ENCODE results near the gene DDX59.

Gene DDX59

DNA sequence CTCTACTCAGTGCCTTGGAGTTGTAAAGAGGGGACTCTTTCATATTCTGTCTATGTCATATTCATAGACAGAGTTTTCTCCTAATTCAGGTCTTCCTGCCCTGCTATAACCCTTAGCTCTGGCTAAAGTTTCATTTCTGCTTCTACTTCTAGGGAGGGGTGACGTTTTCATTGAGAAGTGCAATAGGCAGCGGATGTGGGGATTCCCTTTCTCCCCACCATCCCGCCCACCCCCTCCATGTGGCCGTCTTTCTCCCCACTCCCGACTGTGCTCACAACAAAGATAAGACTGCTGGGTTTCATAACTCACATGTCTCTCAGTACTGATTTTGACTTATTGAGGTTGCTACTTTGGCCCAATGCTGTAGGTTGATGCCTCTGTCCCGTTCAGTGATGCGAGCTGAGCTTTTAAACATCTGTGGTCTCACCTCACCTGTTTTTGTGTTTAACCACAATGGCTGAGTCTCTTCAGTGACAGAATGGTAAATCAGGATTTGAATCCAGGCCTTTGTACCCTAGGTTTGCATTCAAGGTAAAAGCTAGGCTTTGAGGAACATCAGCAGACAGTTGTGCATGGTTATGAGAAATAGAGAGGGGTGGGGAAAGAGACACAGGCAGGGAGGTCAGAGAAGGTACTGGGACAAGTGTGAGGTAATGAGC is 41.4 kb downstream of the DDX59 start:
- no peak for FAIRE-seq

DNA sequence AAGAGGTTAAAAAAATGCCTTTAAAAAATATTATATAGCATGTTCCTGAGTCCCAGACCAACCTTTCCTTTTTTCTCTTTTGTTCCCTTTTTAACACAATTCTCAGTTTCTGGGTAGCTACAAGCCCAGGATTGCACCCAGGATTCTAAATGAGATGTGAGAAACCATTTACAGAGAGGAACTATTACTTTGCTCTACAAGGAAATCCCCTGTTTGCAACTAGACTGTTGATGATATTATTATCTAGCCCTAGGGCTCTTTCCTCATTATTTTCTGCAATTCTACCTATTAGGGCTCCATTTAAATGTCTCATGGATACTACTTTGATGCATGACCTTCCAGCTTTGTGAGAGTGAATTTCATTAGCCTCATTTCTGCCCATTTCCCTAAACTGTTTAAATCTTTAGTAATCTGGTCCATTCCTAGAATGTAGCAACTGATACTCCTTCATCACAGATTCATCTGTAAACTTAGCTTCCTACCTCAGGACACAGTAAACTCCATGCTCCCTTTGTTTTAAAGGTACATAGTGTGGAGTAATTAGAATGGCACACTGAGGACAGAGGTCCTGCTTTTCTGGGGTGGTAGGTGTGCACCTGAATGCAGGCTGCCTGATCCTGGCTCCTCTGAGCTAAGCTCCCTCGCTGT is 42.0 kb downstream of the DDX59 start:
- no peak for FAIRE-seq

DNA sequence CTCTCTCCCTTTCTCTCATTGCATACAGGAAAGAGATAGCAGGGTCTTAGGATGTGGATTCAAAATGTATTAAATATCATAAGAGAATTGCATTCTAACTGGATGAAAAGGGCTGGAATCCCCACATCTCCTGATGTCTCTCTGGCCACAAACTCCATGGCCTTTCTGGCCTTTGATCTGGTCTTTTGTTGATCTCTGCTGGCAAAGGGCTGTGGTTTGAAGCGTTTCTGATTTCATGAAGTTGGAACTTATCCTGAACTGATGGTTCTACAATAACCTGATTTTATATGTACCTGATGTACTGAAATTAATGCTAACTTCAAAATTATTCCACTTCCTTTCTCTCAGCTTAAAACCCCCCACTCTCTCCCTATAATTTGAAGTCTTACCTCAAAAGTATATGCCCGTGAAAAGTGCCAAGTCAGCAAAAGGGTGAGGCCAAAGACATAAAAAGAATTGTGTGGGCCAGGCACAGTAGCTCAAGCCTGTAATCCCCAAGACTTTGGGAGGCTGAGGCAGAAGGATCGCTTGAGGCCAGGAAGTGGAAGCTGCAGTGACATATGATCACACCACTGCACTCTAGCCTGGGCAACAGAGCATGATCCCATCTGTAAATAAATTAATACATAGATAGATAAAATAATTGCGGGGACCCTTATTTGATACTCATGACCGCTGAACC is 42.7 kb downstream of the DDX59 start:
- FAIRE-seq, result no peak

DNA sequence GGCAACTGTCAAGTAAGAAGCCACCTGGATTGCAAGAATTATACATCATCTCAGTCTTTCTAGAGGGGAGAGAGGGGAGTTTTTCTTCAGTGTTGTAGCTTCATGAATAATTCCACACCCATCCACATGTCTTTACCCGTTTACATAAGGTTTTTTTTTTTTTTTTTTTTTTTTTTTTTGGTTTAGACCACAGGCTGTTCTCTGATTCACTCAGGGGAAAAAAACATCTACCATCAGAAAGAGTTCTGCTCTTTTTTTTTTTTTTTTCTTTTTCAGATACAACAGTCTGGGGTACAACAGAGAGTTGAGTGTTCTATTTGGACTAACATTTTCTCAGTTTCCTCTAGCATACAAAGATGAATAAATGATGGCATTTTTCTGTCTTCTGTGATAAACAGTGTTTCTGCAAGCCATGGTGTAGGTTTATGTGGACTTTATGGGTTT is 44.3 kb downstream of the DDX59 start:
- FAIRE-seq, result no peak

DNA sequence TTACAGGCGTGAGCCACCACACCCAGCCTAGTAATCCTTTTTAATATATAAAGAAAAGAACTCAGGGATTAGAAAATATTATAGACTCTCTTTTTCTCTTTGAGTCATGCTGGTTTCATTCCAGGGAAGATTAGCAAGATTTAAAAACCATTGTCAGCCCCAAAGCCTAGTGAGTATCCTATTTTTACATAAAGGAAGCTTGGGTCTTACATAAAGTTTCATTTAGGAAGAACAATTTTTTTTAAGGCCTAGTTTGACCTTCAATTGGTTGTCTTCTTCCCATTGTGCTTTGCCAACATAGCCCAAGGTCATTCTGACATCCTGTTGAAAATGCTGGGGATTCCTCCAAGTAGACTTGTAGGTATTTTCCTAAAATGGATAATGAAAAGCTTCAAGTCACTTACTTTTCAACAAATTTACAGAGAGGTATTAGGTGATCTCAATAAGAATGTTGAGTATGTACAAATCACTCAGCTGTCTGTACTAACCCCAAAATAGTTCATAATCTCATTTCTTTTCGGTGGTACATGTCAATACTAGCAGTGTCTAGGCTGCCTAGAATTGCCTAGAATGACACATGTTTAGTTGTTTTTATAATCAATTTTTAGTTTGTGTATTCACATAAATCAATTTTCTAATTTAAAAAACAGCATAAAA is 44.9 kb downstream of the DDX59 start:
- no peak for FAIRE-seq

DNA sequence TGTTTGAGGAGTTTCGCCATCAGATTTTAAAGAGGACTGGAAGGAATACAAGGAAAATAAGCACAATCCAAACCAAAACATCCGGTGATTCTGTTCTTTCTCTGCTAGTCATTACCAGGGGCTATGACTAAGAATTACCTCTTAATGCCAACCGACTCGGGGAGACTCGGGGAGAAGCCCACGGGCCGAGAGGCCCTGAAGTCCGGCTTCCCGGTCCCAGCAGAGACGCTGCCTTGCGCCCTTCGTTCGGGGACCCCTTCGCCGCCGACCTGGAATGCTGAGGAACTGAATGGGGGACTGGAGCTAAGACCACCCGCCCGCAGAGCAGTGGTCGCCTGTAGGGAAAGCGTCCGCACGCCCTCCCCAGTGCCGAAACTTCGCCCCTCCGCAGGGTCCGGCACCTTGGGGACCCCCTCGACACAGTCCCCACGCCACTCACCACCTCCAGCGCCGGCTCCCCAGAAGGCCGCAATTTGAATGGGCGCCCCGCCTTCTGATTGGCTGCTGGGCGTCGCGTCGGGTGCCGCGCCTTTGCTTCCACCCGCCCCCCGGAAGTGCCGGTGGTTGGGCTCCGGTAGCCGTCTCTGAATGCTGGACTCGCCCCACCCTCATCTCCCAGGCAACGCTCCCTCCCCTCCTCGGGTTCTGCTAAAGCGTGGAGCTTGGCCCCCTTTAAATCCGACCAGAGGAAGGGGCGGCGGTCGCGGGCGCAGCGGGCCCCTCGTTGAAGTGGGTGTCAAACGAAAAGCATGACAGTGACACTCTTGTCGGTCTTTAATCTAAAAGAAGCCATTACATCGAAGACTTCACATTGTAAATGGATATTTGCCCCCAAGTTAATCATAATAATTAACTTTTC is 49.2 kb downstream of the DDX59 start, which contains the start of gene KIF14:
Gene KIF14 (minus strand): TSS at position 479 of the 859 bp plus-strand sequence. CDS start 2,028 bp downstream, outside the sequence.
- FAIRE-seq, result peak; percentile 88

DNA sequence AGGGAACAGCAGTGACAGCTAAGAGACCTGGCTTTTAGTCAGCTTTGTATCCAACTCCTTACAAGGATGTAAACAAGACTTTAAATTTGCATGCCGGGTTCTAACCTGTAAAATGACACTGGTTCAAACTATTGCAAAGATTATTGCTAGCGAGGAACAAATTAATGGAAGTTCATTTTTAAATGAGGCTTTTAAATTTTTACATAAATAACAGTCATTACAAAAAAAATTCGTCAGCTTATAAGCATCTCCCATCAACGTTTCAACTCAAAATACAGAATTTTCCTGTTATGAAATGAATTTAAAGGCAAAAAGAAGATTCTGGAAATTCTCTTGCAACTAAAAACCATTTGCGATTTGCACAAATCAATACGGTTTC is 49.8 kb downstream of the DDX59 start:
- no peak for FAIRE-seq

DNA sequence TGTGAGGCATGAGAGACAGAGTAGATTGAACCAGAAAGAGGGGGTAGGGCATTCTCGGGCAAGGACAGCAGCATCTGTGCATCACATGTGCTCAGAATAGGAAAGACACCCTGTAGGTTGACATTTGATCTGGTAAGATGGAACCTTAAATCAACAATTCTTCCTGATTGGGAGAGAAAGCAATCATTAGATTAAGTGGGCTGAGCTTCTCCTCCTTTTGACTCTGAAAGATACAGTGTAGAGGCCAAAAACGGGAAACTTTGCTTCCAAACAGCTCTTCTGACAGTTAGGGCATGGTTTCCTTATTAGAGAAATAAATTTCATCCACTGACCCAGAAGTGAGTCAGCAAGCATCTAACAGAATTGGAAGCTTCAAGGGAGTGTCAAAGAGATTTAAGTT is 58.9 kb downstream of the DDX59 start:
- FAIRE-seq, result no peak

DNA sequence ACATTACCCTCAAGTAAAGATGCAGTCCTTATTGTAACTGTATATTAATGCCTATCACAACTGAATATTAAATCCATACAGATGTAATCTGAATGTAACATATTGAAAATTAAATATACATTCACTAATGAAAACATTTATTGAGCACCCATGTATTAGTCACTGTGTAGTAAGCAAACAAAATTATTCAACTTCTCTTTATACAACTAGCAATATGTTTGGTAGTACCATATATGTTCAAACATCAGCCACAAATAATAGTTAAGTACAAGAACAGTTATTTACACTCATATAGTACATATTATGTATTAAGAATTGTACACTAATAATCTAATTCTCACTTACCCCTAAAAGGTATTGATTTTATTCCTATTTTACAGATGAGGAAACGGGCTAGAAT is 67.1 kb downstream of the DDX59 start:
- FAIRE-seq, result peak; percentile 34

All from G401.6 (cell line).